ENCODE data around the gene ZNF423.

Gene ZNF423

GRCh38 chr16:49594153-49594552 lies 261.8 kb downstream of the ZNF423 start:
- DNase-seq = no peak

- no peak for DNase-seq
Measured at GRCh38 chr16:49593424-49594040, 262.4 kb downstream of the ZNF423 start.

GRCh38 chr16:49592546-49593423 lies 263.1 kb downstream of the ZNF423 start:
- DNase-seq = peak in 1 of 2 experiments; percentile 12

- DNase-seq = no peak
Measured at GRCh38 chr16:49590166-49590871, 265.6 kb downstream of the ZNF423 start.

GRCh38 chr16:49589544-49590031 lies 266.3 kb downstream of the ZNF423 start:
- DNase-seq = no peak

GRCh38 chr16:49588729-49589384 lies 267.1 kb downstream of the ZNF423 start:
- no peak for DNase-seq

- no peak for DNase-seq
Measured at GRCh38 chr16:49588026-49588425, 267.9 kb downstream of the ZNF423 start.

GRCh38 chr16:49587511-49587910 lies 268.4 kb downstream of the ZNF423 start:
- DNase-seq = no peak

GRCh38 chr16:49586466-49587450 lies 269.2 kb downstream of the ZNF423 start:
- no peak for DNase-seq

GRCh38 chr16:49585143-49585832 lies 270.6 kb downstream of the ZNF423 start:
- DNase-seq = no peak

- no peak for DNase-seq
Measured at GRCh38 chr16:49583911-49584310, 272.0 kb downstream of the ZNF423 start.

- DNase-seq = no peak
Measured at GRCh38 chr16:49581630-49582298, 274.1 kb downstream of the ZNF423 start.

GRCh38 chr16:49580751-49581303 lies 275.1 kb downstream of the ZNF423 start:
- no peak for DNase-seq

GRCh38 chr16:49578435-49579024 lies 277.4 kb downstream of the ZNF423 start:
- no peak for DNase-seq

GRCh38 chr16:49578018-49578417 lies 277.9 kb downstream of the ZNF423 start:
- DNase-seq = no peak

- no peak for DNase-seq
Measured at GRCh38 chr16:49576941-49577340, 279.0 kb downstream of the ZNF423 start.

GRCh38 chr16:49576173-49576494 lies 279.8 kb downstream of the ZNF423 start:
- no peak for DNase-seq

- peak in 1 of 2 experiments; percentile 1 for DNase-seq
Measured at GRCh38 chr16:49575346-49576172, 280.4 kb downstream of the ZNF423 start.

- DNase-seq = no peak
Measured at GRCh38 chr16:49574826-49575225, 281.1 kb downstream of the ZNF423 start.

Measured in SHP77 (cell line).